Ishikawa (cell line): Measurements from ENCODE around the gene MCL1.
A peak's percentile ranks its signal among the peaks of the same experiment; 100 is the strongest.

Source experiments
- CEBPB ChIP-seq: IDR thresholded peaks from 2 replicates; pipeline ENCODE4 v1.6.1; 2012
- CREB1 ChIP-seq: IDR thresholded peaks from 2 replicates; pipeline ENCODE4 v1.6.1; 2012; ENCODE audit warnings: low read depth
- EGR1 ChIP-seq: IDR thresholded peaks from 2 replicates; pipeline ENCODE4 v1.6.1; 2012
- EP300 ChIP-seq: IDR thresholded peaks from 2 replicates; pipeline ENCODE4 v1.6.1; 2012; ENCODE audit warnings: borderline replicate concordance
- FOXM1 ChIP-seq: IDR thresholded peaks from 2 replicates; pipeline ENCODE4 v1.6.1; 2012; ENCODE audit warnings: low read depth, borderline replicate concordance
- NFIC ChIP-seq: IDR thresholded peaks from 2 replicates; pipeline ENCODE4 v1.6.1; 2012
- RAD21 ChIP-seq: IDR thresholded peaks from 2 replicates; pipeline ENCODE4 v1.6.1; 2012; ENCODE audit warnings: low read depth
- REST ChIP-seq: IDR thresholded peaks from 2 replicates; pipeline ENCODE4 v1.6.1; 2012; ENCODE audit warnings: low read depth, mild to moderate bottlenecking
- TAF1 ChIP-seq: IDR thresholded peaks from 2 replicates; pipeline ENCODE4 v1.6.1; 2012; ENCODE audit warnings: low read depth, mild to moderate bottlenecking
- TCF12 ChIP-seq: IDR thresholded peaks from 2 replicates; pipeline ENCODE4 v1.6.1; 2012; ENCODE audit warnings: low read depth
- TEAD4 ChIP-seq: IDR thresholded peaks from 2 replicates; pipeline ENCODE4 v1.6.1; 2012
- USF1 ChIP-seq: IDR thresholded peaks from 2 replicates; pipeline ENCODE4 v1.6.1; 2012
- YY1 ChIP-seq: IDR thresholded peaks from 2 replicates; pipeline ENCODE4 v1.6.1; 2012; ENCODE audit warnings: low read depth
- ZBTB7A ChIP-seq: IDR thresholded peaks from 2 replicates; pipeline ENCODE4 v1.6.1; 2012; ENCODE audit warnings: low read depth
- TF ChIP-seq, protein P1 (sequence below): IDR thresholded peaks from 2 replicates; pipeline ENCODE4 v1.6.1; 2012

The MCL1 gene

GRCh38 chr1:150549496-150550221, 29.8 kb downstream of the MCL1 start:
- TF ChIP-seq FOXM1 = no peak
- TF ChIP-seq REST = no peak
- no peak for TF ChIP-seq RAD21
- no peak for TF ChIP-seq ZBTB7A
- TF ChIP-seq CEBPB = no peak
- TF ChIP-seq EGR1 = no peak

- TF ChIP-seq REST (no peak), RAD21 (no peak; the same call in 1 of the 2 replicates), TCF12 (peak; percentile 18; the same call in 1 of the 2 replicates), TEAD4 (peak; percentile 5; the same call in 1 of the 2 replicates), FOXM1 (no peak), CREB1 (no peak), TAF1 (no peak), YY1 (no peak), CEBPB (no peak), ZBTB7A (no peak; the same call in 1 of the 2 replicates), EGR1 (no peak), USF1 (peak; percentile 40), EP300 (no peak), NFIC (no peak)
- TF ChIP-seq, protein P1, sequence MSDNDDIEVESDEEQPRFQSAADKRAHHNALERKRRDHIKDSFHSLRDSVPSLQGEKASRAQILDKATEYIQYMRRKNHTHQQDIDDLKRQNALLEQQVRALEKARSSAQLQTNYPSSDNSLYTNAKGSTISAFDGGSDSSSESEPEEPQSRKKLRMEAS = peak; percentile 62; the same call in 1 of the 2 replicates
Observed at GRCh38 chr1:150548632-150549495, 30.5 kb downstream of the MCL1 start, which contains the start of gene ADAMTSL4. TSS of gene ADAMTSL4 (plus strand) at chr1:150549408. CDS start at chr1:150552289, 2,881 bp downstream.

- TF ChIP-seq CREB1 = no peak
- TF ChIP-seq EGR1 = no peak
- no peak for TF ChIP-seq FOXM1
Observed at GRCh38 chr1:150548324-150548631, 31.1 kb downstream of the MCL1 start.

GRCh38 chr1:150546294-150546937, 33.0 kb downstream of the MCL1 start:
- TF ChIP-seq EGR1 = no peak
- TF ChIP-seq EP300 = no peak
- no peak for TF ChIP-seq CREB1
- TF ChIP-seq NFIC = no peak
- no peak for TF ChIP-seq RAD21

DNA sequence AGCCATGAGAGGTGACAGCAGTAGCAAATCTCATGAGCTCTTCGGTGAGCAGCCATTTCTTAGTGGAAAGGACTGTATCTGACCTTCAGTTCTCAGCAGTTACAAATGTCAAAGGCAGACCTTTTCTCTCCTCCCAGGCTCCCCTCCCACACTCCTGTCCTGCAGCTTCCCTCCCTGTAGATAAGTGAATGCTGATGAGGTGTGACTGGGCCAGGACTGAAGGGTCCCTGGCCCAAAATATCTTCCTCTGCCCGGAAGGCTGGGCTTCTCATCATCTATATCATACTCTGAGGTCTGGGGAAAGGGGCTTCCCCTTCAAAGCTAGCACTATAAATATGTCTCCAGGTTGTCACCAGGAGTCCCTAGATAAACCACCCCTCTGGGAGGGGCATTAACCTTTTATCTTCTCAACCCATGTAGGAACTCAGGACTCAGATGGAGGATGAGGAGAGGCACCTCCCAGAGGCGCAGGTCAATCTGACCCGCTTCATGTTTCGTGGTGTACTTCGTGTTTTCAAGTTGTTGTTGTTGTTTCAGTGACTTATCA, 33.9 kb downstream of the MCL1 start:
- TF ChIP-seq TEAD4 (no peak), NFIC (no peak), EGR1 (no peak), REST (no peak), FOXM1 (no peak), EP300 (no peak), TAF1 (no peak), TCF12 (no peak), YY1 (no peak), CEBPB (no peak), ZBTB7A (no peak), RAD21 (no peak), CREB1 (no peak), USF1 (no peak)
- TF ChIP-seq, protein P1 = no peak
